ENCODE data around the gene GAD2. TPM values are rescaled to one million over a fixed set of nuclear protein-coding genes. Genes with fewer than 3 reads are reported as not detected.

GAD2 gene
- total RNA-seq, 4 donors from 2014 or later = not detected

DNA sequence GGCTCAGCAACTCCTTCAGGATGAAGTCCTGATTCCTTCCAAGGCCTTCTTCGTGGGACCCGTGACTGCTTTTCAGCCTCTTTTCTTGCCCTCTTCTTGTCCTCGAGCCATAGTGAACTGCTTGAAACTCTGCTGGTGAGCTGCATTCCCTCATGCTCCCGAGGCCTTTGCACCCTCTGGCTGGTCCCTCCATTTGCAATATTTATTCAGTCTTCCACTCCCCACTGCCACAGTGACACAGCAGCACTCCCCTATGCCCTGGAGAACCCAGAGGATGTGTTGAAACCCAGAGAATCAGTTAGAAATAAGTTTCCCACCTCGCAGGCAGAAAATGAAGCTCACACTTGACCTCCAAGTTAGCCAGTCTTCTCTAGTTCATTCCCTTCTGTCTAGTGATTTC, 22.3 kb upstream of the GAD2 start:
- intact Hi-C loops (cut with DNase I) = no loop called here
- WGBS, 2 donors = 70 to 74% methylated on average over 5 of the region's 5 CpGs
- H3K4me1 ChIP-seq = no peaks in the 10 kb centered on the region

DNA sequence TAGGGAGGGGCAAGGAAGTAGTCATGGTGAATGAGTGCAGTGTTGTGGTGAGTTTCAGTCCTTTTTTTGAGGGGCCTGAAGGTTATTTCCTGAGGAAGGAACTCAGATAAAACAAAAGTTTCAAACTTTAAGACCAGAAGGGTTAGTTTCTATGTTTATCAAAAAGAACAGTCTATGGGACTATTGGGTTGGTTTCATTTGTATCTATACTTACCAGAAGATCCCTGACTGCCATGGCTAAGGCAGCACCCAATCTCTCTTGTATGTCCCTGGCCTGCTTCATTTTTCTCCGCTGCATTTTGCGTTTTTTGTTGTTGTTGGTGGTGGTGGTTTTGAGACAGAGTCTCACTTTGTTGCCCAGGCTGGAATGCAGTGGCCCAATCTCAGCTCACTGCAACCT, 19.3 kb upstream of the GAD2 start:
- H3K27ac ChIP-seq = no peak overlapping the region
- no peaks in the 10 kb centered on the region for H3K9me3 ChIP-seq
- no peaks in the 10 kb centered on the region for H3K27me3 ChIP-seq
- no peak for DNase-seq
- no peaks in the 10 kb centered on the region for H3K4me1 ChIP-seq
- intact Hi-C loops (cut with DNase I) = no loop called here
- whole genome bisulfite sequencing, 2 donors = 96 to 100% methylated on average over 2 of the region's 2 CpGs
- H3K36me3 ChIP-seq = no peaks in the 10 kb centered on the region
- no peak for TF ChIP-seq POLR2A (IDR thresholded peaks at IDR 0.05)
- TF ChIP-seq, protein P1, sequence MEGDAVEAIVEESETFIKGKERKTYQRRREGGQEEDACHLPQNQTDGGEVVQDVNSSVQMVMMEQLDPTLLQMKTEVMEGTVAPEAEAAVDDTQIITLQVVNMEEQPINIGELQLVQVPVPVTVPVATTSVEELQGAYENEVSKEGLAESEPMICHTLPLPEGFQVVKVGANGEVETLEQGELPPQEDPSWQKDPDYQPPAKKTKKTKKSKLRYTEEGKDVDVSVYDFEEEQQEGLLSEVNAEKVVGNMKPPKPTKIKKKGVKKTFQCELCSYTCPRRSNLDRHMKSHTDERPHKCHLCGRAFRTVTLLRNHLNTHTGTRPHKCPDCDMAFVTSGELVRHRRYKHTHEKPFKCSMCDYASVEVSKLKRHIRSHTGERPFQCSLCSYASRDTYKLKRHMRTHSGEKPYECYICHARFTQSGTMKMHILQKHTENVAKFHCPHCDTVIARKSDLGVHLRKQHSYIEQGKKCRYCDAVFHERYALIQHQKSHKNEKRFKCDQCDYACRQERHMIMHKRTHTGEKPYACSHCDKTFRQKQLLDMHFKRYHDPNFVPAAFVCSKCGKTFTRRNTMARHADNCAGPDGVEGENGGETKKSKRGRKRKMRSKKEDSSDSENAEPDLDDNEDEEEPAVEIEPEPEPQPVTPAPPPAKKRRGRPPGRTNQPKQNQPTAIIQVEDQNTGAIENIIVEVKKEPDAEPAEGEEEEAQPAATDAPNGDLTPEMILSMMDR (IDR thresholded peaks at IDR 0.05) = no peak
- no peak overlapping the region for H3K4me3 ChIP-seq (replicated peaks in 1 of 3)

More for the DNA sequence above, 22.3 kb upstream of the GAD2 start:
- Histone ChIP-seq H3K27me3 (no peaks in the 10 kb centered on the region), H3K27ac (no peak overlapping the region), H3K4me3 (replicated peaks in 1 of 3) (no peak overlapping the region), H3K36me3 (no peaks in the 10 kb centered on the region), H3K9me3 (no peaks in the 10 kb centered on the region)
- TF ChIP-seq, protein P1 (IDR thresholded peaks at IDR 0.05) = no peak
- TF ChIP-seq POLR2A (IDR thresholded peaks at IDR 0.05) = no peak
- no peak for DNase-seq

DNA sequence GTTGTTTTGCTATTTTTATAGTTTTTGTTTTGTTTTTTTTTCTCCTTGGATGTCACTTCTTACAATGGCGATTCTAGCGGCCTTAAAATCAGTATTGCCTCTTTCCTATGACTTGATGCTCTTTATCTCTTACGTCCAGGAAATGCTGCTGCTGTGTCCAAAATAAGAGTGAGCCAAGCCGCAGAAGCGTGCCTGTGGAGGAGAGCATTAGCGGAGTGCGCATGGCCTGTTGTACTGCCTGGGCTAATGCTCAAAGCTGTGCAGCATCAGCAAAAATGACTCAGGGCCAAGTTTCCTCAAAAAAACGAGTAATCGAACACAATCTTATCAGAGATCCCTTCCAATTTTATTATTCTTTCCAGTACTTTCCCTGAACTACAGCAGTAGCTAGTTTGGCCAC, 18.5 kb upstream of the GAD2 start:
- intact Hi-C loops (cut with DNase I) = no loop called here
- H3K4me3 ChIP-seq (replicated peaks in 1 of 3) = no peak overlapping the region
- DNase-seq = no peak
- no peaks in the 10 kb centered on the region for H3K36me3 ChIP-seq
- TF ChIP-seq POLR2A (IDR thresholded peaks at IDR 0.05) = no peak
- TF ChIP-seq, protein P1 (IDR thresholded peaks at IDR 0.05) = no peak
- H3K27ac ChIP-seq = no peak overlapping the region
- no peaks in the 10 kb centered on the region for H3K9me3 ChIP-seq
- no peaks in the 10 kb centered on the region for H3K27me3 ChIP-seq
- no peaks in the 10 kb centered on the region for H3K4me1 ChIP-seq
- WGBS, 2 donors = 87 to 88% methylated on average over 9 of the region's 9 CpGs

DNA sequence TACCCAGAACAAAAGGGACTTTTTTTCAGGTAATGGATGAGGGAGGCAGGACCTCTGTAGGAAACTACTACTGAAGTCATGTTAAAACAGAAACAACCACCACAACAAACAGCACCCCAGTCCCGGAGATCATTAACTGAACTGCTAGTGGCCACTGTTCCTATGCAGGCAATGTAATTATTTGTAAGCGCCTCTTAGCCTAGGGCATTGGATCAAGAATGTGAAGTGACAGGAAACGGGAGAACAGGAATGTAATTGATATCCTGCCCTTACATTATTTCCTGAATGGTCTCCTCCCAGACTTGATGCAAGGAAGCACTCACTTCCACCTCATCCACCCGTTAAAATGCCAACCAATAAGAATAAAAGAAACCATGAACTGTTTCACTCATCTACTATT, 16.7 kb upstream of the GAD2 start:
- Histone ChIP-seq H3K9me3 (no peaks in the 10 kb centered on the region), H3K4me3 (replicated peaks in 1 of 3) (no peak overlapping the region), H3K4me1 (no peaks in the 10 kb centered on the region), H3K36me3 (no peaks in the 10 kb centered on the region), H3K27me3 (no peaks in the 10 kb centered on the region), H3K27ac (no peak overlapping the region)
- intact Hi-C loops (cut with DNase I) = no loop called here
- no peak for DNase-seq
- TF ChIP-seq POLR2A (IDR thresholded peaks at IDR 0.05) = no peak
- TF ChIP-seq, protein P1 (IDR thresholded peaks at IDR 0.05) = no peak
- WGBS, 2 donors = 48 to 68% methylated on average over 4 of the region's 4 CpGs

DNA sequence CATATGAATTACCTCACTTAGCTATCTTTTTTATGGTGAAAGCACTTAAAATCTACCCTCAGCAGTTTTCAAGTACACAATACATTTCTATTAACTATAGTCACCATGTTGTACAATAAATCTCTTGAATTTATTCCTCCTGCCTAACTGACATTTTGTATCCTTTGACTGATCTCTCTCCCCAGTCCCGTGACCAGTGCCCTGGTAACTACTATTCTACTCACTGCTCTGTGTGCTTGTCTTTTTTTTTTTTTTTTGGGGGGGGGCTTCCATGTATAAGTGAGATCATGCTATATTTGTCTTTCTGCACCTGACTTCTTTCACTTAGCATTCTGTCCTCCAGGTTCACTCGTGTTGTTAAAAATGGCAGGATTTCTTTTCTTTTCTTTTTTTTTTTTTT, 11.4 kb upstream of the GAD2 start:
- Histone ChIP-seq H3K4me3 (replicated peaks in 1 of 3) (no peak overlapping the region), H3K4me1 (no peaks in the 10 kb centered on the region), H3K36me3 (no peaks in the 10 kb centered on the region), H3K27ac (no peak overlapping the region), H3K9me3 (no peaks in the 10 kb centered on the region), H3K27me3 (no peaks in the 10 kb centered on the region)
- no peak for DNase-seq
- WGBS, 2 donors = 59 to 71% methylated on average over 2 of the region's 2 CpGs
- intact Hi-C loops (cut with DNase I) = no loop called here
- TF ChIP-seq, protein P1 (IDR thresholded peaks at IDR 0.05) = no peak
- no peak for TF ChIP-seq POLR2A (IDR thresholded peaks at IDR 0.05)

Data from thyroid gland (tissue), 4 donors.